Measurements from ENCODE around the gene NUBP1.

Gene NUBP1

GRCh38 chr16:10808850-10809249 is 65.2 kb downstream of the NUBP1 start:
- DNase-seq, result no peak

GRCh38 chr16:10809706-10810105 is 66.1 kb downstream of the NUBP1 start:
- no peak for DNase-seq

- DNase-seq, result no peak
Observed at GRCh38 chr16:10812312-10813098, 68.9 kb downstream of the NUBP1 start.

- no peak for DNase-seq
Observed at GRCh38 chr16:10813099-10813455, 69.4 kb downstream of the NUBP1 start.

GRCh38 chr16:10817514-10817913 is 73.9 kb downstream of the NUBP1 start:
- DNase-seq, result no peak

- no peak for DNase-seq
Observed at GRCh38 chr16:10817963-10818941, 74.6 kb downstream of the NUBP1 start, which contains the start of gene TVP23A. Gene TVP23A (minus strand): TSS chr16:10818794. CDS start chr16:10818493, 301 bp downstream.
